Astrocyte of the cerebellum (primary cell): ENCODE data around the gene SPOP.

ENCODE experiments used
- DNase-seq: peaks from one replicate; pipeline ENCODE4 v3.0.0-alpha.2; 2011; ENCODE audit warnings: low read depth
- H3K4me3 ChIP-seq: 2 replicates; pipeline ENCODE4 v1.5.1; 2011; ENCODE audit warnings: mild to moderate bottlenecking, low read depth, low read length, moderate library complexity
- CTCF ChIP-seq: IDR thresholded peaks from 2 replicates; pipeline ENCODE4 v1.5.1; 2012; ENCODE audit warnings: low read length, low read depth, moderate library complexity, mild to moderate bottlenecking; ENCODE audit errors: missing control alignments
- in situ Hi-C: cut with HindIII; loops from 2 replicates; pipeline ENCODE4 v1.10.0; 2017; ENCODE audit warnings: low sequenced_read_pairs

Gene SPOP

GRCh38 chr17:49557312-49558024 lies 120.4 kb downstream of the SPOP start:
- in situ Hi-C loops = no loop called here
- no peak overlapping the region for H3K4me3 ChIP-seq
- TF ChIP-seq CTCF = peak; percentile 76
- peak; percentile 23 for DNase-seq

- in situ Hi-C loops = no loop called here
- DNase-seq = peak; percentile 31
- peak; percentile 95 for TF ChIP-seq CTCF
- H3K4me3 ChIP-seq = no peak overlapping the region
Observed at GRCh38 chr17:49556223-49556943, 121.5 kb downstream of the SPOP start.

DNA sequence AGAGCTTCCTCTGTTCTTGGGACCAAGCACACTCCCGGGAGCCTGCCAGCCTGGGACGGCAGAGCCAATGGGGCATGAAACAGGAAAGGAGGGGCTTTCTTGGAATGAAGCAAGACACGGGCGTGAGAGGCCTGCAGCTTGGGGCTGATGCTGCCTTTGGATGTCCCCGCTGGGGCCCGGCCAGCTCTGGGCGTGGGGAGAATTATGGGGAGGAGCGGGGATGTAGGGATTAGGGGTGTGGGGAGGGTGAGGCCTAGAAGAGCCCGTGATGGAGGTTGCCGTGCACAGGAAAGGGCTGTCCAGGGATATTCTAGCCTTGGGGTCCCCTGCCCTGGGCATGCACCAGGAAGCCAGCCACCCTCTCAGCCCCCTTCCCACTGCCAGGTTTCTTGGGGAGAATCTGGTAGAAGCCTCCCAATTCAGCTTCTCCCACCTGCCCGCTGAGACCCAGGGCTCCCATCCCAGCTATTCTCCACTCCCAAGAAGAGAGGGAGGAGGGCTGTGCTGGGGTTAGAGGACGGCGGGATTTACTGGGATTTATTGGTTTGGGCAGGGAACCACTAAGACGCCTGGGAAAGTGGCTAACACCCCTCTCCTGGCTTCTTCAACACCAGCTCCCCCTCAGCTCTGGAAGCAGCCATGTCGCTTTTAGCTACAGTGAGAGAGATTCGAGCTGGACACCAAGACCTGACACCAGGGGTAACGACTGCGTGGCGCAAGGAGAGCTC lies 122.2 kb downstream of the SPOP start:
- no peak overlapping the region for H3K4me3 ChIP-seq
- in situ Hi-C loops = no loop called here
- TF ChIP-seq CTCF = no peak

GRCh38 chr17:49554694-49555494 lies 123.0 kb downstream of the SPOP start:
- no peak for DNase-seq
- in situ Hi-C loops = no loop called here
- no peak for TF ChIP-seq CTCF
- H3K4me3 ChIP-seq = no peak overlapping the region

More for the DNA sequence above, 122.2 kb downstream of the SPOP start:
- no peak for DNase-seq

- DNase-seq = no peak
- no peak overlapping the region for H3K4me3 ChIP-seq
- TF ChIP-seq CTCF = no peak
- in situ Hi-C loops = no loop called here
Observed at GRCh38 chr17:49553676-49554335, 124.1 kb downstream of the SPOP start.
